NB4 (cell line): ENCODE data around the gene FSTL5.
"Not testable (repeated sequence)": the region's sequence is repeated elsewhere in the genome, so short reads cannot be mapped to it uniquely, and the experiment has no call there.

Experiments
- DNase-seq: peaks from one replicate; pipeline ENCODE4 v3.0.0; 2010; ENCODE audit warnings: low read depth
- H3K4me3 ChIP-seq: one replicate; pipeline ENCODE4 v1.5.1; 2011; ENCODE audit warnings: mild to moderate bottlenecking, low read depth, low read length, moderate library complexity
- MYC ChIP-seq: IDR thresholded peaks from 2 replicates; pipeline ENCODE4 v1.6.1; 2011; ENCODE audit warnings: low read depth, low read length
- POLR2A ChIP-seq: IDR thresholded peaks from 2 replicates; pipeline ENCODE4 v1.6.1; 2011; ENCODE audit warnings: mild to moderate bottlenecking; ENCODE audit not compliant: insufficient read length; ENCODE audit errors: extremely low read depth
- TF ChIP-seq, protein P1 (sequence below): IDR thresholded peaks from one replicate; pipeline ENCODE4 v1.5.1; 2012; ENCODE audit warnings: low read depth, low read length
- TF ChIP-seq, protein P2 (sequence below): IDR thresholded peaks from 2 replicates; pipeline ENCODE4 v1.6.1; 2011; ENCODE audit warnings: low read depth, low read length

FSTL5 gene

DNA sequence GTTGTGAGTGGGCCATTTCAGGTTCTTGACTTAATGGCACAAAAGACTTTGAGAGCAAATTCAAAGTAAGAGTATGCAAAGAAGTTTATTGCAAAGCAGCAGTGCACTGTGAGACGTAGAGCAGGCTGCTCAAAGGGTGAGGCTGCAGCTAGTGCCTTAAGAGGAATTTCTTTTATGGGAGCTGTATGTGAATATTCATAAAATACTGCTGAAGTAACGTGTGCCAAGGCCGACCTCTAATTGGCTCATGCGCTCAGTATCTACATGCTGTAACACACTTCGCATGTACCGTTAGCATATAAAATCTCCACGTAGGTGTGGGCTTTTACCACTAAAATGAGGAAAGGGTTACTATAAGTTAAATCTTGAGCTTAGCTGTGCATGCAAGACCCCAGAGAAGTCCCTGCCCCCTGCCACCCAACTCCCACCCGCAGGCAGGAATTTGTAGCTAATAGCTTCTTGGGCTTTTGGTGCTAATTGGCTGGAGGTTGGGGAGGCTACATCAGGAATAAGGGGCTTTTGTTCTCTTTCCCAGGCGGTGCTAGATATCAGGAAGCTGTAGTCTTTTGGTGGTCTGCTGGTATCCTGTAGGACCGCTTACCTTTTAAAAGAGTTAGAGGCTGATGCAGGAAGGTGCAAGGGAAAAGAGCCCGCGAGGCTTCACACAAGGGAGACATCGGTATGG lies 47.6 kb downstream of the FSTL5 start:
- no peak for DNase-seq
- no peak overlapping the region for H3K4me3 ChIP-seq
- TF ChIP-seq, protein P1, sequence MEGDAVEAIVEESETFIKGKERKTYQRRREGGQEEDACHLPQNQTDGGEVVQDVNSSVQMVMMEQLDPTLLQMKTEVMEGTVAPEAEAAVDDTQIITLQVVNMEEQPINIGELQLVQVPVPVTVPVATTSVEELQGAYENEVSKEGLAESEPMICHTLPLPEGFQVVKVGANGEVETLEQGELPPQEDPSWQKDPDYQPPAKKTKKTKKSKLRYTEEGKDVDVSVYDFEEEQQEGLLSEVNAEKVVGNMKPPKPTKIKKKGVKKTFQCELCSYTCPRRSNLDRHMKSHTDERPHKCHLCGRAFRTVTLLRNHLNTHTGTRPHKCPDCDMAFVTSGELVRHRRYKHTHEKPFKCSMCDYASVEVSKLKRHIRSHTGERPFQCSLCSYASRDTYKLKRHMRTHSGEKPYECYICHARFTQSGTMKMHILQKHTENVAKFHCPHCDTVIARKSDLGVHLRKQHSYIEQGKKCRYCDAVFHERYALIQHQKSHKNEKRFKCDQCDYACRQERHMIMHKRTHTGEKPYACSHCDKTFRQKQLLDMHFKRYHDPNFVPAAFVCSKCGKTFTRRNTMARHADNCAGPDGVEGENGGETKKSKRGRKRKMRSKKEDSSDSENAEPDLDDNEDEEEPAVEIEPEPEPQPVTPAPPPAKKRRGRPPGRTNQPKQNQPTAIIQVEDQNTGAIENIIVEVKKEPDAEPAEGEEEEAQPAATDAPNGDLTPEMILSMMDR = no peak
- TF ChIP-seq, protein P2, sequence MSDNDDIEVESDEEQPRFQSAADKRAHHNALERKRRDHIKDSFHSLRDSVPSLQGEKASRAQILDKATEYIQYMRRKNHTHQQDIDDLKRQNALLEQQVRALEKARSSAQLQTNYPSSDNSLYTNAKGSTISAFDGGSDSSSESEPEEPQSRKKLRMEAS = no peak

DNA sequence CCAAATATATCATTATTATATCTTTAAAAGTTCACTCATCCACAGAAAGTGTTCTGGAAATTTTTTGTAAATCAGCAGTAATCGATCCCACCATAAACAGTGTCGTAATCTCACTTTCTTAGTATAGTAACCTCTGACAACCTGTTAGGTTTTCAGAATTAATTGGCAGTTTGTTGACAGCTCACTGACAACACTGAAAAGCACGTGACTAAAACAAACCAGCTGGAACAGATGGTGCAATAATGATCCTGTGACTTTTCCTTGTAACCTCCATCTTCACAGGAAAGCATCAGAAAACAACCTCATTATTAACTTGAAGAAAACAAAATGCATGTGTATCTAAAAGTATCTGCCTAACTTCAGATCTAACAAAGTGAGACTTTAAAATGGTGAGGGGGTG lies 48.5 kb downstream of the FSTL5 start:
- DNase-seq = no peak
- TF ChIP-seq MYC (no peak), POLR2A (no peak)
- TF ChIP-seq, protein P2 = no peak
- TF ChIP-seq, protein P1 = no peak
- no peak overlapping the region for H3K4me3 ChIP-seq

DNA sequence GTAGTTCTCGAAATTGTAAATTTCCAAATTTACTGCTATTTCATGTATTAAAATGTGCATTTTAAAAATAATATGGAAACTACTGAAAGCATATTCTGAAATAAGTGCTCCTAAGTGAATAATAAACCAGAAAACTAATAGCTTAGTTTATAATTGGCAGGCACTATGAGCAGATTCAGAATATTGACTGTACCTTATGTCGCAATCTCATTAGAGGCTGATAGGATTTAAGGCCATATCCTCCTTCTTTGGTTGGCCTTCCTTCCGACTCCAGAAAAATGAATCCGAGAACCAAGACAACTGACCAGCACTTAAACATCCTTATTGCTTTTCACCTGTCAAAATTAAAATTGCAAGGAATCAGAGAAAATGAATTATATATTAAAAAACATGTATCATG lies 52.7 kb downstream of the FSTL5 start:
- no peak overlapping the region for H3K4me3 ChIP-seq
- TF ChIP-seq, protein P1 = no peak
- no peak for TF ChIP-seq POLR2A
- TF ChIP-seq, protein P2 = no peak
- no peak for TF ChIP-seq MYC
- DNase-seq = no peak

DNA sequence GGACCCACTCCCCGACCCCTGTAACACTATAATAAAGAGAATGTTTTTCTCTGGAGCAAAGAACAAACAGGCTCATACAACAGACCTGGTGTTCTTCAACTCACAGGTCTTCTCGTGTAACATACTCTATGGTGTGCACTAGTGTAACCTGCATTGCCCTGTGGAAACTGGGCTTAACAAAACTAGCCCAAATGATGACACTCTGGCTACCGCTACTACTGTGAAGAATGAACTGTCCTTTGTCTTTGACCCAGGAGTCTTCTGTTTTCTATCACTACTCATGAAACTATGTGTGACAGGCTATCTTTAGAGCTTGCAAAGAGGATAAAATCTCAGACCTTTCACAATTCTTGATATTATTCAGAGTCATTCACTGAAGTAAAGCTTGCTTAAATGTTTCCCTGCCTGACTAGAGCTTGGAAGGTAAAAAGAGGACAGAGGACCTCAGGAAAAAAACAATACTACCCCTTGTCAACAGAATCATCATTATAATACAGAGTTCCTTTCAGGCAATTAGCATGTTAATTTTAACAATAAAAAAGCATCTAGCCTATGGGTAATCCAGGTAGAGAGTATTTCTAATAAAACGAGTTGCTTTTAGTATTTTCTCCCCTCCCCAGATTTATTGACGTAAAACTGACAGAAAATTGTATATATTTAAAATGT lies 59.2 kb downstream of the FSTL5 start:
- TF ChIP-seq MYC = no peak
- TF ChIP-seq, protein P2 = no peak
- no peak for TF ChIP-seq POLR2A
- TF ChIP-seq, protein P1 = no peak
- no peak overlapping the region for H3K4me3 ChIP-seq
- DNase-seq = no peak

DNA sequence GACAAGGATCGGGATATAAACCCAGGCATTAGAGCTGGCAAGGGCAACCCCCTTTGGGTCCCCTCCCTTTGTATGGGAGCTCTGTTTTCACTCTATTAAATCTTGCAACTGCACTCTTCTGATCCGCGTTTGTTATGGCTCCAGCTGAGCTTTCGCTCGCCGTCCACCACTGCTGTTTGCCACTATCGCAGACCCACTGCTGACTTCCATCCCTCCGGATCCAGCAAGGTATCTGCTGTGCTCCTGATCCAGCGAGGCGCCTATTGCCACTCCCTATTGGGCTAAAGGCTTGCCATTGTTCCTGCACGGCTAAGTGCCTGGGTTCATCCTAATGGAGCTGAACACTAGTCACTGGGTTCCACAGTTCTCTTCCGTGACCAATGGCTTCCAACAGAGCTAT lies 59.9 kb downstream of the FSTL5 start:
- H3K4me3 ChIP-seq, DNase-seq: not testable (repeated sequence)

DNA sequence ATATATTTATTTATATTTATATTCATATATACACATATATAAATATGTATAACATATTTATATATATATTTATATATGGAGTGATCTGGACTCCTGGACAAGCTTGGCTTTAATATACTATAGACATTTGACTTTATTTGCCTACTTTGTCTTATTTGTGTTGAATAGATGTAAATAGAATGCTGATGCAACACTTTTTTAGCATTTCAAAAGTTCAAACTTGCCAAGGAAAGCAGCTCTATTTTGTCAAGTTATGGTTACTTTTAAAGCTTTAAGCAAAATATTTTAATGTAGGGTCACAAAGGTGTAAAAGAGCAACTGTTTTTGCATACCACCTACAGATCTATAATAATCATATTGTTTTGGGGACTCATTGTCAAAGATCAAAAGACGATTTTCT lies 61.1 kb downstream of the FSTL5 start:
- H3K4me3 ChIP-seq = no peak overlapping the region
- TF ChIP-seq POLR2A = no peak
- TF ChIP-seq, protein P2 = no peak
- TF ChIP-seq, protein P1 = no peak
- no peak for TF ChIP-seq MYC
- DNase-seq = no peak
